HG03342 (cell line): Measurements from ENCODE around the gene FAM98C.
"Not testable (repeated sequence)": the region's sequence is repeated elsewhere in the genome, so short reads cannot be mapped to it uniquely, and the experiment has no call there.

Source experiments
- ATAC-seq: cut with Tn5 transposase; IDR thresholded peaks from one replicate; pipeline ENCODE4 v1.9.1; 2021; ENCODE audit warnings: mild to moderate bottlenecking, moderate library complexity; ENCODE audit not compliant: unreplicated experiment

Gene FAM98C

DNA sequence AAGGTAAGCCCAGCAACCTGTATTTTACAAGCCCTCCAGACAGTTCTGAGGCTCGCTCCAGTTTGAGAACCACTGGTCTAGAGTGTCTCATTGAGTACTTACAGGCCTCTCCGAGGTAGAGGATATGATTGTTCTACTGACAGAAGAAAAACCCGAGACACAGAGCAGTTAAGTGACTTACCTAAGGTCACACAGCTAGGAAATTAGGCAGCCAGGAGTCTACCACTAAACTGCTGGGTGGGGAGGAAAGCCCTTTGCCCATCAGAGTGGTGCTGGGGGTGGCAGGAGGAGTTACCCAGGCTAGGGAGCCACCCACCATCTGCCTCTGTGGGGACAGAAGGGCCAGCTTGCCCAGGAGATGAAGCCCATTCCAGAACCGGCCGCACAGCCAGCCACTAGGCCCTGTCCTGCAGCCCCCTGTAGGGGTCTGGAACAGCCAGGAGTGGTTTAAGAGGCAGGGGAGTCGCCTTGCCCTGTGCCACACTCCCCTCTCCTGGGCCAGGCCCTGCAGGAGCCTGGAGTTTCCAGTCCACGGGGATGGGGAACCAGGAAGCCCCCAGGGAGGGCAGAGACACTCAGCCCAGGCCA is 22.4 kb downstream of the FAM98C start:
- ATAC-seq = no peak

DNA sequence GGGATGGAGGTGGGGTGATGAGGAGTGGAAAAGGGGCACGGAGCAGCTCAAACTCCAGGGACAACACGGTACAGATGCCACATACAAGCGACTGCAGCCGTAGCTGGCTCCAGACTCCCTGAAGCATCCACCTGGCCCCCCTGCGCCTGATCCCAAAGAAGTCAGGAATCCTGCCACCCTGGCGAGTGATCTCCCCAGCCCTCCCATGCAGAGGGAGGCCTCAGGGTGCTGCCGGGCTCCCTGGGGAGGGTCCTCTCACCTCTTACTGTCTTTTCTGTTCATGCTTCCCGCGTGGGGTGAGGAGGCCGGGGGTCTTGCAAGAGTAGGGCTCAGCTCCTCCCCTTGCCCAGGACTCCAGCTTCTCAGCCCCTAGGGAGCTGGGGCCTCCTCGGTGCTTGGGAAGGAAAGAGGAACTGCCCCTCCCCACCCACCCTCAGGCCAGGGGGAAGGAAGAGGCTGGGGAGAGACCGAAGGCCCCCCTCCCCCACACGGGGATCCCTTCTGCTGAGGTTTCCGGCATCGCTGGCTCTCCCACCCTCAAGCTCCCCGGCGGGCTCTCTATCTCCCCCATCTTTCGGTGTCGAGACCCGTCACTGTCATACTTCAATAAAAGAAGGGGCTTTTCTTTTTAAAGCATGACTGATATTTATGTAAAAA is 23.0 kb downstream of the FAM98C start, which contains the start of gene RASGRP4:
TSS of gene RASGRP4 (minus strand) at position 410 of the 657 bp plus-strand sequence. CDS start at position 282, 128 bp downstream.
- ATAC-seq = no peak

DNA sequence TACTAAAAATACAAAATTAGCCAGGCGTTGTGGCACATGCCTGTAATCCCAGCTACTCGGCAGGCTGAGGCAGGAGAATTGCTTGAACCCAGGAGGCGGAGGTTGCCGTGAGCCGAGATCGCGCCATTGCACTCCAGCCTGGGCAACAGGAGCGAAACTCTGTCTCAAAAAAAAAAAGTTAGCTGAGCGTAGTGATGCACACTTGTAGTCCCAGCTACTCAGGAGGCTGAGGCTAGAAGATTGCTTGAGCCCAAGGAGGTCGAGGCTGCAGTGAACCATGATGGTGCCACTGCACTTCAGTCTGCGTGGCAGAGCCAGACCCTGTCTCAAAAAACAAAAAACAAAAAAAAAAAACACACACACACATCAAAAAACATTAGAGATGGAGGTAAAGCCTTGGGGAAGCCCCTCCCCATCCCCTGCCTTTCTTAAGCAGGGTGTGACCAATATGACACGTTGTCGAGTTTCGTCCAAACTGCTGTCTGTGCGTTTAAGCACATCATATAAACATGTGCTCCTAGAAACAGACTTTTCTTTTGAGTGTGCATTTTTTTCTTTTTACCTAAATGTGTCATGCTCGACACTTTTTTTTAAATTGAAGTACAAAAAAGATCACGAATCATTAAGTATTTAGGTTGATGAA is 24.3 kb downstream of the FAM98C start:
- ATAC-seq = not testable (repeated sequence)

DNA sequence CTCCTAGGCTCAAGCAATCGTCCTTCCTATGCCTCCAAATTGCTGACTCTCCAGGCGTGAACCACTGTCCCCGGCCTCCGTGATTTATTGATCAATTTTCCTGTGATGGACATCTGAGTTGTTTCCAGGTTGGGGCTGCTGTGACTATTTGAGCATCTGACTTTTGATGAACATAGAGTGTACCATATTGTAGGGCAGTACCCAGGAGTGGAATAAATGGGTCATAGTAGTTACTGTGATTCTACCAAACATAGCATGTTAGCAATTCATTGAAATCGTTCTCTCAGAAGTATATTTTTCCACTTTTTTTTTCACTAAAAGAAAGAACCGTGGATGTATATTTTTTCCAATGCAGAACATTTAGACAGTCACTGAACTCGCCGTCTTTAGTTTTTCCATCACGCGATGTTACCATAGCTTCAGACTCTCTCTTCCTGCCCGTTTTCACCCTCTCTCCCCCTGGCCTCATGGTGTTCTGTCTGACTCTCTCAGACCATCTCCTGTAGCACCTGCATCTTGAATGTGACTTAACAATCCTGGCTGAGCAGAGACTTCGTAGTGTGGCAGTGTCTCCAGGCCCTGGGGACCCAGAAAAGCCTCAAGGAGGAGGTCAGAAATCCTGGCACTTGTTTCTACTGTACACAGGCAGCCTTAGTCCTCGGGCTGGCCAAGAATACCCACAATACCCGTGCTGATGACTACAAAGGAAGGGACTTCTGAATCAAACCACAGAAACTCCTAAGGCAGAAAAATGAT is 26.3 kb downstream of the FAM98C start:
- no peak for ATAC-seq

DNA sequence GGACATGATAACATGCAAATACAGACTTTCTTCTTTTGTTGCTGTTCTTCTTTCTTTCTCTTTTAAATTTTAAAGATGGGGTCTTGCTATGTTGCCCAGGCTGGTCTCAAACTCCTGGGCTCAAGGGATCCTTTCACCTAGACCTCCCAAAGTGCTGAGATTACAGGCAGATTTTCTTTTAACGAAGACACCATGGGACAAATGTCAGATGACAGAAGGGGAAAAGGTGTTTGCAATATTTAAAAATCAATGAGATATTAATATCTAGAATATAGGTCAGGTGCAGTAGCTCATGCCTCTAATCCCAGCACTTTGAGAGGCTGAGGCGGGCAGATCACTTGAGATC is 26.9 kb downstream of the FAM98C start:
- ATAC-seq = no peak

DNA sequence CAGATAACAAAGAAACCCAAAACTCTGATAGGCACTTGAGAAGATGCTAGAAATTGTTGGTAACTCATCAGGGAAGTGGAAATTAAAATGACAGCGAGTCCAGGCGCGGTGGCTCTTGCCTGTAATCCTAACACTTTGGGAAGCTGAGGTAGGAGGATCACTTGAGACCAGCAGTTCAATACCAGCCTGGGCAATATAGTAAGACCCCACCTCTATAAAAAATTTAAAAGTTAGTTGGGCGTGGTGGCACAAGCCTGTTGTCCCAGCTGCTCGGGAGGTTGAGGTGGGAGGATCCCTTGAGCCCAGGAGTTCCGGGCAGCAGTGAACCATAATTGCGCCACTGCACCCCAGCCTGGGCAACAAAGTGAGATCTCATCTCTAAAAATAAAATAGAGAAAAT is 28.0 kb downstream of the FAM98C start:
- ATAC-seq = no peak

DNA sequence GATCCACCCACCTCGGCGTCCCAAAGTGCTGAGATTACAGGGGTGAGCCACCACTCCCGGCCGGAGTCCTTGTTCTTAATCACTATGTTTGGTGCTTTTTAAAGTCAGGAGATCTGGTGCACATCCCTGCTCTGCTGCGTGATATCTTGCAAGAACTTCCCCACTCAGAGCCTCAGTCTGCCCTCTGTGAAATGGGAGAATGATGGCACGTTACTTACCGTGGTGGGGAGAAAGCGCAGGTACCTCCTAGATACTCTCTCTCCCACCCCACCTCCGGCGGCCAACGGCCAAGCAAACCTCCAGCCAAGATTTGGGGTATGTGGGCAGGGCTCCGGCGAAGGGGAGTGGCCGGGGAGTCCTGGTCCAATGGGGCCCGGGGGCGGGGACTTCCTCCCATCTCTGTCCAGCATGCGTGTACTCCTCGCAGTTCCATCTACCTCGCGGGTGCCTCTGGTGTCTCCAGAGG is 30.4 kb downstream of the FAM98C start, which contains the start of gene RYR1:
TSS of gene RYR1 (plus strand) at position 424 of the 466 bp plus-strand sequence. CDS start 139 bp downstream, outside the sequence.
- no peak for ATAC-seq

DNA sequence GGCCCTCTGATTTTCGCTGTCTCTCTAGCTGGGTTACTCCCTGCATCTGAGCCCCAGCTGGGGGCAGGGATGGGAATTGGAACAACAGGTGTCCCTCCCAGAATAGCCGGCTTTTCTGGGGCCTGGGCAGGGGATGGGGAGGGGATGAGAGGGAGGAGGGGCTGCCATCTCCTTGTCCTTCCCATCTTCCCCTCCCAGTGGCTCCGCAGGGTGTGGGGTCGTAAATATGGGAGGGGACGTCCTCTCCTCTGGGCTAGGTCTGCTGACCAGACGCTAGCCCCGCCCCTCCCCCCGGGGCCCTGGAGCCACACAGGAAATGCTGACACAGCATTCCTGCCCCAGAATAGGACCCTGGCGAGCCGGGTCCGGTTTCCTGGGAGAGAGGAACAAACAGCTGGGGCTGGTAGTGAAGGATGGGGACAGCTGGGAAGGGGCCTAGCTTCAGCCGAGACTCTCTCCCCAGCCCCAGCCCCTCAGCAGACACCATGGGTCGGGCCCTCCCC is 31.7 kb downstream of the FAM98C start:
- ATAC-seq = no peak

DNA sequence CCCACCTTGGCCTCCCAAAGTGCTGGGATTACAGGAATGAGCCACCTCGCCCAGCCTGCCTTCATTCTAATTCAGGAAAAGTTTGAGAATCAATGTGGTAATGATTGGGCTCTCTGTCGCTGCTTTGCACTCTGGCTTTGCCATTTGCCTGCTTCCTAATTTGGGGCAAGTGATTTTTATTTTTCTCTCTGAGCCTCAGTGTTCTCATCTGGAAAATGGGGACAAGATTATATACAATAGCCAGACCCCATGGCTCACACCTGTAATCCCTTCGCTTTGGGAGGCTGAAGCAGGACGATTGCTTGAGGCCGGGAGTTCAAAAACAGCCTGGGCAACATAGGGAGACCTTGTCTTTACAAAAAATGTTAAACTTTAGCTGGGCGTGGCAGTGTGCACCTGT is 34.4 kb downstream of the FAM98C start:
- ATAC-seq = no peak

DNA sequence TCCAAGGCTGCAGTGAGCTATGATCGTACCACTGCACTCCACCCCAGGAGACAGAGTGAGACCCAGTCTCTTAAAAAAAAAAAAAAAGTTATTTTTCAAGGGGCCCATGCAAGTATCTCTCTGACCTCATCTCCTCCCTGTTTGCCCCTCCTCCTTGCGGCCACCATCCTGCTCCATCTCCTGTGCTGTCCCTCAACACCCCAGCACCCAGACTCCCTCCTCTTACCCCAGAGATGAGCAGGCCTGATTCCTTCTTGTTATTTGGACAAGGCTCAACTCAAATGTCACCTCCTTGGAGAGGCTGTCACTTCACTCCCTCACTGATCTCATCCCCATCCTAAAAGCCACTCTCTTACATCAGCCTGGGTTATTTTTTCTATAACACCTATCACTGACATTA is 35.0 kb downstream of the FAM98C start:
- no peak for ATAC-seq

DNA sequence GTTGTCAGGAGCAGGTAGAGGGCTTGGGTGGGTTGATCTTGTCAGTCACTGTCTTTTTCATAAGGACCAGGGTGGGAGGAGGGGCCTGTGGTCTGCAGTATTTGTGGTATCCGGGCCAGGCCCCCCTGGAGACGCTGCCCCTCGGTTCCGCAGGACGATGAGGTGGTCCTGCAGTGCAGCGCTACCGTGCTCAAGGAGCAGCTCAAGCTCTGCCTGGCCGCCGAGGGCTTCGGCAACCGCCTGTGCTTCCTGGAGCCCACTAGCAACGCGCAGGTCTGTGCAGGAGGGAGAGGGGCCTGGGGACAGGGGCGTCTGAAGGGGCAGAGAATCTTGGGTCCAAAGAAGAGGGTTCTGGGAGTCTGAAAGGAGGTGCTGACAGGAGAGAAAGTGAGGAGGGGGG is 37.7 kb downstream of the FAM98C start:
- ATAC-seq = no peak

DNA sequence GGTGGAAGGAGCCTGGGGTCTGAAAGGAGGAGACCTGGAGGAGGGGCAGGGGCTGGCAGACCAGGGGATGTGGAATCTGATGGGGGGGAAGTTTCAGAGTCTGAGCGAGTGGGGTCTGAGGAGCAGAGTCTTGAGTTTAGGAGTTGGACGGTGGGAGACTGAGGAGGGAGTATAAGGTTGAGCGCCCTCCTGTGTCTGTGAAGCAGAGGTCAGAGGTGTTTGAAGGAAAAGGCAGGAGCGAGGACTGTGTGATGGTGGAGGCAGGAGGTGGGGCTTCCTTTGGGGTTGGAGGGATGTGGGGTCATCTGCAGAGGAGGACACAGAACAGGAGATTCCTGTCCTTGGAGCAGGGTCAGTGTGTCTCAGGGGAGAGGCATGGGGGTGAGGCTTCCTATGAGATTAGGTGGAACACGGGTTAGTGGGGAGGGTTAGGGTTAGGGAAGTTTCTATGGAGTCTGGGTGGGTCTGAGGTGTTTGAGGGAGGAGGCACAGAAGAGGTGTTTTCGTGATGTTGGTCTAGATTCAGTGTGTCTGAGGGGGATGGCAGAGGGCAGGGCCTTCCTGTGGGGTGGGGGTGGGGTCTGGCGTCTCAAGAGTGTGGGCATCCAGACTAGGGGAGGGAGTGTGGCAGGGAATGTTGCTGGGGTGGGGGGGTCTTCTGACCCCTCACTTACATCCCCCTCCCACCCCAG is 38.9 kb downstream of the FAM98C start:
- ATAC-seq = no peak

DNA sequence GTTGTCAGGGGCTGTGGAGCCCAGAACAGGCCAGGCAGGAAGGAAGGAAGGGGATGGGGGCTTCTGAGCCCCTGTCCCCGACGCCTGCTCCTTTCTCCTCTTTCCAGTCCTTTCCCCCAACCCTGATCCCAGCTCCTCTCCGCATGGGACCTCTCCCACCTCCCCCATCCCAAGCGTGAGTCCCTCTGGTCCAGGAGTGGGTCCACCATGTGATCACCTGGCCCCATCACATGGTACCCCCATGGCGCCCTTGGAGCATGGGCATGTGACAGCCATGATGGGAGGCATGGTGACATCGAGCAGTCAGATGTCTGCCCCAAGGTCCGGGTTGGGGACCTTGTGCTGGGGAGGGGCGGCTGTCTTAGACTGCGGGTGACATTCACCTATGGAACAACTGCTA is 39.8 kb downstream of the FAM98C start:
- no peak for ATAC-seq

DNA sequence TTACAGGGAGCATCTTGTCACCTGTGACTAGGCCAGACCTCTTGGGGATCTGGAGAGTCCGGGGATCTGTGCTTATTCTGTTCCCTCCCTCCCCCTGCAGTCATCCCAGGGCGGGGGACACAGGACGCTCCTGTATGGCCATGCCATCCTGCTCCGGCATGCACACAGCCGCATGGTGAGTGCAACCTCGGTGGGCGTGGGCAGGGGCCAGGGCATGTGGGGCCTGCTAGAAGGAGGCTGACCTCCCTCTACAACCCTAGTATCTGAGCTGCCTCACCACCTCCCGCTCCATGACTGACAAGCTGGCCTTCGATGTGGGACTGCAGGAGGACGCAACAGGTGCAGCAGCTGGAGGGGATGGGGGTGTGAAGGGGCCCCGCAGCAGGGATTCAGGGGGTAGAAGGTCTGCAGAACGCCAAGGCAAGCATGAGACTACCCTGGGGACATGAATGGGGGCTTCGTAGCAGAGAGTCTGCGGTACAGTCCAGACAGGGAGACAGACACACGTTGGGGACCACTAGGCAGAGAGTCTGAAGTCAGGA is 40.6 kb downstream of the FAM98C start:
- ATAC-seq = no peak

DNA sequence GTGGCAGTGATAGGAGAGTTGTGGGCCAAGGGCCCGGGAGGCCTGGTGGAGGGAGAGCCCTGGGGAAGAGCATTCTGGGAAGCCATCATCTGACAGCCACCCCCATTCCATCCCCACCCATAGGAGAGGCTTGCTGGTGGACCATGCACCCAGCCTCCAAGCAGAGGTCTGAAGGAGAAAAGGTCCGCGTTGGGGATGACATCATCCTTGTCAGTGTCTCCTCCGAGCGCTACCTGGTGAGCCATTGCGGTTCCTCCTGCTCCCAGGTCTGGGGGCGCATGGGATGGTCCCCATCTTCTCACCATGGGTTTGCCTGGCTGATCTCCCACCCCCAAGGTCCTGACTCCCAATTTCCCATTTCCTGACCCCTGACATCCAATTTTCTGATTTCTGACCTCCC is 41.1 kb downstream of the FAM98C start:
- no peak for ATAC-seq

DNA sequence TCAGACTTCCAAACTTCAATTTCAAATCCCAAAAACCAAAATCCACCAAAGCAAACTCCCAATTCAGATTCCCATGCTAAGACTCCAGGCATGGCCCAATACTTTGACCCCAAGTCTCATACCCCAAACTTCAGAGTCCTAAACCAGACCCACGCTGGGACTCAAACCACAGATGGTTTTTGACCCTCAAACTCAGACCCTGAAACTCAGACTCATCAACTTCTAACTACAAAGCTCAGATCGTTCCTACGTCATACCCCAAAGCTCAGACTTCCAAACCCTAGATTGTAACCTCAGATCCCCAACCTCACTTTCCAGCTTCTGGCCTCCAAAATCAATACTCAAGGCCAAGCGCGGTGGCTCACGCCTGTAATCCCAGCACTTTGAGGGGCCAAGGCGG is 42.5 kb downstream of the FAM98C start:
- no peak for ATAC-seq

DNA sequence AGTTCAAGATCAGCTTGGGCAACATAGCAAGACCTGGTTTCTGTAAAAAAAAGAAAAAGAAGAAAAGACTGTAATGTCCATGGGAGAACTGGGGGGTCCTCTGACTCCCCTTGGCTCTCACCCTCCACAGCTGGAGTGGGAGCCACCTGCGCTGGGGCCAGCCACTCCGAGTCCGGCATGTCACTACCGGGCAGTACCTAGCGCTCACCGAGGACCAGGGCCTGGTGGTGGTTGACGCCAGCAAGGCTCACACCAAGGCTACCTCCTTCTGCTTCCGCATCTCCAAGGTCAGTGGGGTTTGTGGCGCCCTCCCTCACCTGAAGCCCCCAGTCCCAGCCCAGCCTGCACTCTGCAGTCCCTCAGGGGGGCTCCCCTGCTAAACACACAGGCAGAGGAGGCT is 45.3 kb downstream of the FAM98C start:
- ATAC-seq = no peak

DNA sequence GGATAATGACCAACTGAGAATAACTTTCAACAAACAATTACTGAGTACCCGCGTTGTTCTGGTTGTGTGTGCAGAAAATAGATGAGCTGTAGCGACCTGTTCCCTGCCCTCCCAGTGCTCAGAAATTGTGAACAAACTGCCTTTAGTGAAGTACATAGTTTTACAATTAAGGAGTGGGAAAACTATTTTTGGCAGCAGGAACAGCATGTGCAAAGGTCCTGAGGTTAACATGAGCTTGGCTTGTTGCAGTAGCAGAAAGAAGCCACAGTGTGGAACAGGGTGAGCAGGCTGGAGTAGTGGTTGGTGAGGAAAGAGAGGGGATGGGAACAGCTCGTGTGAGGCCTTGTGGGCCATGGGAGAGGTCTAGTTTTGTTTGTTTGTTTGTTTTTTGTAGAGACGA is 46.6 kb downstream of the FAM98C start:
- ATAC-seq = no peak

DNA sequence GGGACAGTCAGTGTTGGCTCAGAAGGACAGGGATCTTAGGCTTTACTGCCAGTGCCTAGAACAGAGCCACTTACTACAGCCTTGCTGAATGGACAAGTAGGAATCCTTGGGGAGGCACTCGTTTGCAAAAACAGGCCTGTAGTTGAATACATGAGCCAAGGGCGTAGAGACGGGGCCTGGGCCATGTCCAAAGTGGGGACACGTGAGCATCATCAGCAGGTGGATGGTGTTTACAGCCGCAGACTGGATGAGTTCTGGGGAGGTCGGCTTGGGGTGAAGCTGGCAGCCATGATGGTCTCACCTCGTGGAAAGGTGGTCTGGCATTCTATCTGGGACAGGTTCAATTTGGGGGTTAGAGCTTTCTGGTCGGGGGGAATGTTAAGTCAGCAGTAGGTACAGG is 48.1 kb downstream of the FAM98C start:
- ATAC-seq = no peak

DNA sequence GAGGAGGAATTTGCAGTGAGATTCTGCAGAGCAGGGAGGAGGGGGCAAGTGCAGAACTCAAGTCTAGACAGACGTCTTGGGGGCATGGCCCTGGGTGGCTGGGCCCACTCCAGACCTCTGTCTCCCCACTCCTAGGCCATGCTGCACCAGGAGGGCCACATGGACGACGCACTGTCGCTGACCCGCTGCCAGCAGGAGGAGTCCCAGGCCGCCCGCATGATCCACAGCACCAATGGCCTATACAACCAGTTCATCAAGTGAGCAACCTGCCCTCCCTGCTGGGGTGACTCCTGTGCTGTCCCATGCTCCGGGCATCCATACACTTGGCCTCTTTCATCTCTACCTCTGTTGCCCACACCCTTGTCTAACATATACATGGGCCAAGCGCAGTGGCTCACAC is 48.7 kb downstream of the FAM98C start:
- no peak for ATAC-seq
